Trophoblast cell (in vitro differentiated cells and primary cell): ENCODE data around the gene C1QC.
A peak's percentile ranks its signal among the peaks of the same experiment; 100 is the strongest.

Experiments
- DNase-seq, 2 donors: peaks; one replicate each; pipeline ENCODE4 v3.0.0-alpha.2; 2016
- H2AFZ ChIP-seq: 2 replicates; pipeline ENCODE4 v1.6.1; 2013; ENCODE audit warnings: low read length, moderate library complexity, mild to moderate bottlenecking; ENCODE audit not compliant: insufficient read depth, poor library complexity
- H2AK5ac ChIP-seq: 2 replicates; pipeline ENCODE4 v1.6.1; 2013; ENCODE audit warnings: mild to moderate bottlenecking, low read length
- H2BK120ac ChIP-seq: 2 replicates; pipeline ENCODE4 v1.6.1; 2013; ENCODE audit warnings: low read length, mild to moderate bottlenecking, moderate library complexity; ENCODE audit not compliant: insufficient read depth, poor library complexity
- H2BK12ac ChIP-seq: 2 replicates; pipeline ENCODE4 v1.6.1; 2013; ENCODE audit warnings: mild to moderate bottlenecking, low read length, moderate library complexity
- H2BK5ac ChIP-seq: 2 replicates; pipeline ENCODE4 v1.6.1; 2013; ENCODE audit warnings: low read length, low read depth, moderate library complexity, mild to moderate bottlenecking; ENCODE audit not compliant: poor library complexity
- H3K14ac ChIP-seq: 2 replicates; pipeline ENCODE4 v1.6.1; 2013; ENCODE audit warnings: mild to moderate bottlenecking, low read length
- H3K18ac ChIP-seq: 2 replicates; pipeline ENCODE4 v1.6.1; 2013; ENCODE audit warnings: mild to moderate bottlenecking, low read length
- H3K23ac ChIP-seq: 2 replicates; pipeline ENCODE4 v1.6.1; 2013; ENCODE audit warnings: low read length
- H3K27ac ChIP-seq: 2 replicates; pipeline ENCODE4 v1.5.1; 2013; ENCODE audit warnings: low read depth, mild to moderate bottlenecking, inconsistent platforms, low read length, moderate library complexity
- H3K27me3 ChIP-seq: 2 replicates; pipeline ENCODE4 v1.6.1; 2013; ENCODE audit warnings: inconsistent platforms, mild to moderate bottlenecking, low read length, moderate library complexity; ENCODE audit not compliant: insufficient read depth
- H3K36me3 ChIP-seq, 2 experiments: 1 replicate in 1 of 2; 2 replicates in 1 of 2; pipeline ENCODE4 v1.6.1; 2013; ENCODE audit warnings: low read length in 2 of 2, mild to moderate bottlenecking in 2 of 2, moderate library complexity in 1 of 2; ENCODE audit not compliant: insufficient read depth in 2 of 2, control insufficient read depth in 1 of 2
- H3K4ac ChIP-seq: 2 replicates; pipeline ENCODE4 v1.6.1; 2013; ENCODE audit warnings: low read depth, mild to moderate bottlenecking, low read length, moderate library complexity
- H3K4me1 ChIP-seq, 2 experiments: 1 replicate in 1 of 2; 2 replicates in 1 of 2; pipeline ENCODE4 v1.6.1; 2013; ENCODE audit warnings: low read length in 2 of 2, mild to moderate bottlenecking in 2 of 2, moderate library complexity in 1 of 2; ENCODE audit not compliant: insufficient read depth in 2 of 2, control insufficient read depth in 1 of 2
- H3K4me2 ChIP-seq: 2 replicates; pipeline ENCODE4 v1.6.1; 2013; ENCODE audit warnings: inconsistent platforms, mild to moderate bottlenecking, low read length, moderate library complexity
- H3K4me3 ChIP-seq: 2 replicates; pipeline ENCODE4 v1.5.1; 2013; ENCODE audit warnings: mild to moderate bottlenecking, low read depth, low read length, inconsistent platforms
- H3K79me1 ChIP-seq: one replicate; pipeline ENCODE4 v1.6.1; 2013; ENCODE audit warnings: low read length
- H3K79me2 ChIP-seq: 2 replicates; pipeline ENCODE4 v1.6.1; 2013; ENCODE audit warnings: low read length, mild to moderate bottlenecking; ENCODE audit not compliant: control insufficient read depth, insufficient read depth, poor library complexity
- H3K9ac ChIP-seq: 2 replicates; pipeline ENCODE4 v1.6.1; 2013; ENCODE audit warnings: mild to moderate bottlenecking, low read length
- H3K9me3 ChIP-seq: 2 replicates; pipeline ENCODE4 v1.6.1; 2013; ENCODE audit warnings: low read depth, mild to moderate bottlenecking, control low read depth, inconsistent platforms, low read length; ENCODE audit not compliant: insufficient read depth
- H4K12ac ChIP-seq: 2 replicates; pipeline ENCODE4 v1.6.1; 2013; ENCODE audit warnings: low read depth, mild to moderate bottlenecking, low read length, moderate library complexity
- H4K8ac ChIP-seq: 2 replicates; pipeline ENCODE4 v1.6.1; 2013; ENCODE audit warnings: low read depth, mild to moderate bottlenecking, low read length, moderate library complexity
- H4K91ac ChIP-seq: one replicate; pipeline ENCODE4 v1.6.1; 2013; ENCODE audit warnings: low read depth, mild to moderate bottlenecking, low read length, moderate library complexity
- WGBS: extraction: QIAGEN DNeasy Blood & Tissue Kit; methylation state at CpG from one replicate; pipeline ENCODE4 v1.1.7; 2013; ENCODE audit warnings: missing lambda C conversion rate; ENCODE audit not compliant: insufficient read length, insufficient coverage; ENCODE audit errors: extremely low coverage; 5-methylcytosine and 5-hydroxymethylcytosine counted together

Gene C1QC

GRCh38 chr1:22641247-22641646 is 2.2 kb upstream of the C1QC start:
- DNase-seq, result no peak
- Histone ChIP-seq H2BK5ac (no peak overlapping the region), H3K9ac (no peak overlapping the region), H3K27ac (no peak overlapping the region), H3K4me3 (no peak overlapping the region), H3K4ac (no peak overlapping the region), H3K14ac (no peak overlapping the region), H3K23ac (no peak overlapping the region), H3K27me3 (no peaks in the 10 kb centered on the region), H2AFZ (no peak overlapping the region), H4K12ac (no peak overlapping the region), H2BK12ac (no peak overlapping the region), H2AK5ac (peak overlapping the region; percentile 38), H3K79me1 (no peaks in the 10 kb centered on the region), H3K79me2 (no peaks in the 10 kb centered on the region), H3K9me3 (peaks cover 3% of the 10 kb centered on the region), H4K91ac (no peak overlapping the region), H3K4me1 (peaks cover 7 to 11% of the 10 kb centered on the region in 2 experiments), H3K4me2 (no peak overlapping the region), H2BK120ac (no peak overlapping the region), H4K8ac (no peak overlapping the region), H3K36me3 (no peaks in the 10 kb centered on the region), H3K18ac (no peak overlapping the region)
- no CpG with 5 or more reads among the region's 8 CpGs for WGBS

DNA sequence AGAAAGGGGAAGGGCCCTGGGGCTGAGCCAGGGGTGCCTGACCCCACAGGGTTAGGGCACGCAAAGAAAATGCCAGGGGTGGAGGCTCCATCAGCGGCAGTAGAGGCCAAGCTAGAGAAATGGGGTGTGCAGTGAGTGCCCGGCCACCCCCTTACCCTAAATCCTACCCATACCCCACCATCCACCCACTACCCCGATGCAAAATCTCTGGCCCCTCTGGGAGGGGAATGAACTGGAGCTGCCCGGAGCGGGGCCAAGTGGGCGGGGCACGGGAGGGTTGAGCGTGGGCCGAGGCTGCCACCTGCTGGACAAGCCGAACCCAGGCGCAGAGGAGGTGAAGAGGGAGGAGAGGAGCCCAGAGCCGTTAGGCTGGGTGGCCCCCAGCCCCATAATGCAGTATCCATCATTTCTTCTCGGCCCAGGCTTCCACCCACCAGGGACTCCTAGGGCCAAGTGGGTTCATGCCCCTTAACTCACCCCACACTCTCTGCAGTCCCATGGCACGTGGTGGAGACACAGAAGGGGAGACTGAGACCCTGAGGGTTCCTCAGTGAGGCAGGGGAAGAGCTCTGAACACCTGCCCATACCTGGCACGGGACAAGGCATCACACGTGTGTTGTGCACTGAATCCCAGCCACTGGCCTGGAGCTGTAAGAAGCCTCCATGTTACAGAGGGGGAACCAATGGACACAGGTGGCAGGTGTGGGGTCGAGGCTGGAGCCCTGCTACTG is 1.4 kb upstream of the C1QC start:
- Histone ChIP-seq H2BK12ac (no peak overlapping the region), H4K91ac (no peak overlapping the region), H2AFZ (no peak overlapping the region), H3K23ac (no peak overlapping the region), H4K12ac (no peak overlapping the region), H3K18ac (no peak overlapping the region), H3K4me3 (no peak overlapping the region), H2BK5ac (no peak overlapping the region), H2AK5ac (no peak overlapping the region), H3K79me1 (no peaks in the 10 kb centered on the region), H3K4me2 (no peak overlapping the region), H3K79me2 (no peaks in the 10 kb centered on the region), H3K9ac (no peak overlapping the region), H3K4ac (no peak overlapping the region), H4K8ac (no peak overlapping the region), H3K4me1 (peaks cover 7 to 11% of the 10 kb centered on the region in 2 experiments), H2BK120ac (no peak overlapping the region), H3K27me3 (no peaks in the 10 kb centered on the region), H3K9me3 (peaks cover 3% of the 10 kb centered on the region), H3K14ac (no peak overlapping the region), H3K36me3 (no peaks in the 10 kb centered on the region), H3K27ac (no peak overlapping the region)
- WGBS, result no CpG with 5 or more reads among the region's 18 CpGs
- DNase-seq, result peak; percentile 41 to 78

DNA sequence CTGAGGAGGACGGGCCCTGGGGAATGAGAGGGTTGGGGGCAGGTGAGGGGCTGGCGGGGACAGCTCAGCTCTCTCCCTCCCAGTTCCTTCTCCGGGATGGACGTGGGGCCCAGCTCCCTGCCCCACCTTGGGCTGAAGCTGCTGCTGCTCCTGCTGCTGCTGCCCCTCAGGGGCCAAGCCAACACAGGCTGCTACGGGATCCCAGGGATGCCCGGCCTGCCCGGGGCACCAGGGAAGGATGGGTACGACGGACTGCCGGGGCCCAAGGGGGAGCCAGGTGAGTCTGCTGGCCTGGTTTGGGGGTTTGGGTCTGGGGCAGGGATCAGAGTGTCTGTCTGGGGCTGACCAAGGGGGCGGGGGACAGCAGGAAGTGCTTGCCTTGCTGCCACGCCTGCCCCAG is 495 bp downstream of the C1QC start:
- Histone ChIP-seq H3K14ac (no peak overlapping the region), H3K18ac (no peak overlapping the region), H3K4ac (no peak overlapping the region), H3K4me1 (peaks cover 7 to 11% of the 10 kb centered on the region in 2 experiments), H4K91ac (no peak overlapping the region), H3K36me3 (no peaks in the 10 kb centered on the region), H2BK120ac (no peak overlapping the region), H3K79me1 (no peaks in the 10 kb centered on the region), H2BK12ac (no peak overlapping the region), H3K4me3 (no peak overlapping the region), H3K79me2 (no peaks in the 10 kb centered on the region), H2AK5ac (no peak overlapping the region), H3K27ac (no peak overlapping the region), H3K9ac (no peak overlapping the region), H3K9me3 (peaks cover 3% of the 10 kb centered on the region), H2BK5ac (no peak overlapping the region), H4K12ac (no peak overlapping the region), H4K8ac (no peak overlapping the region), H3K23ac (no peak overlapping the region), H3K4me2 (no peak overlapping the region), H2AFZ (no peak overlapping the region), H3K27me3 (no peaks in the 10 kb centered on the region)
- no peak for DNase-seq
- WGBS, result no CpG with 5 or more reads among the region's 12 CpGs

DNA sequence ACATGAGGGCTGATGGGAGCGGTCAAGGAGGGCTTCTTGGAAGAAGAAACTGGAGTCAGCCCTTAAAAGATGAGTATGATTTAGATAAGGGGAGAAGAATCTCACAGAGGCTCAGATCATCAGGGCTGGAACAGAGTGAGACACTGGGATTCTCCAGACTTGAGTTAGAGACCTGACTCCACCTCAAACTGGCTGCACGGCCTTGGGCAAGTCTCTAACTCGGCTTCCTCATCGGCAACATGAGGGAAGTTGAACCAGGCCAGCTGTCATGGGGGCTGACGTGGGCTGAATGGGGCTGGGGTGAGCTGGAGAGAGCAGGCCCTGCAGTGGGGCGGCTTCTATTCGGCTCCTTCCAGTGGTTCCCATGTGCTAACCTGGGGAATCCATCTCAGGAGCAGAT is 2.5 kb downstream of the C1QC start:
- Histone ChIP-seq H3K9ac (no peak overlapping the region), H3K9me3 (no peaks in the 10 kb centered on the region), H3K27ac (no peak overlapping the region), H3K4ac (no peak overlapping the region), H2BK12ac (no peak overlapping the region), H3K79me1 (no peaks in the 10 kb centered on the region), H3K4me1 (peaks cover 4 to 8% of the 10 kb centered on the region in 2 experiments), H4K8ac (no peak overlapping the region), H3K18ac (no peak overlapping the region), H3K4me2 (no peak overlapping the region), H3K14ac (no peak overlapping the region), H2BK5ac (no peak overlapping the region), H2BK120ac (no peak overlapping the region), H3K27me3 (no peaks in the 10 kb centered on the region), H4K12ac (no peak overlapping the region), H3K23ac (no peak overlapping the region), H3K4me3 (no peak overlapping the region), H4K91ac (no peak overlapping the region), H2AK5ac (no peak overlapping the region), H3K79me2 (no peaks in the 10 kb centered on the region), H3K36me3 (no peaks in the 10 kb centered on the region), H2AFZ (no peak overlapping the region)
- DNase-seq, result peak; percentile 55 to 57
- no CpG with 5 or more reads among the region's 7 CpGs for WGBS
